Measurements from ENCODE around the gene VAMP8. TPM values are rescaled to one million over a fixed set of nuclear protein-coding genes. Genes with fewer than 3 reads are reported as not detected.

The VAMP8 gene
- total RNA-seq, 1 experiment from 2014 or later, result 90.8 TPM

- intact Hi-C loops (cut with micrococcal nuclease; ENCODE audit: unreplicated experiment), result no loop called here
- Mint-ChIP-seq H3K4me3 (ENCODE audit: low read depth, unreplicated experiment) (no peak overlapping the region), H3K9me3 (ENCODE audit: low read depth, unreplicated experiment) (no peaks in the 10 kb centered on the region), H3K27ac (ENCODE audit: unreplicated experiment) (peak overlapping the region; percentile 67), H3K4me1 (ENCODE audit: low read depth, unreplicated experiment) (peaks cover 44% of the 10 kb centered on the region), H3K27me3 (ENCODE audit: unreplicated experiment) (no peaks in the 10 kb centered on the region), H3K36me3 (ENCODE audit: insufficient read depth, unreplicated experiment) (peaks cover 90% of the 10 kb centered on the region)
- CTCF ChIA-PET, result interaction anchor here (0.8 to 1.8 kb wide), 2 partner anchors 124 to 126 kb away, joined by 3 to 5 read pairs; no protein-coding TSS in a partner anchor
- no TSS peak for BruUV-seq (replicated peaks)
- no peak for TF ChIP-seq CTCF (IDR thresholded peaks at IDR 0.05; ENCODE audit: unreplicated experiment)
- no peak for DNase-seq
These were observed 31.6 kb upstream of the VAMP8 start for GRCh38 chr2:85545780-85546240.

GRCh38 chr2:85547089-85547858 lies 30.1 kb upstream of the VAMP8 start:
- CTCF ChIA-PET, result interaction anchor here (1.1 to 1.8 kb wide), 2 partner anchors 126 to 128 kb away, joined by 3 to 5 read pairs; no protein-coding TSS in a partner anchor
- no TSS peak for BruUV-seq (replicated peaks)
- intact Hi-C loops (cut with micrococcal nuclease; ENCODE audit: unreplicated experiment), result no loop called here
- peaks cover 34% of the 10 kb centered on the region for H3K4me1 Mint-ChIP-seq (ENCODE audit: low read depth, unreplicated experiment)
- no peak for TF ChIP-seq CTCF (IDR thresholded peaks at IDR 0.05; ENCODE audit: unreplicated experiment)
- peak overlapping the region; percentile 67 for H3K27ac Mint-ChIP-seq (ENCODE audit: unreplicated experiment)
- H3K36me3 Mint-ChIP-seq (ENCODE audit: insufficient read depth, unreplicated experiment), result peaks cover 88% of the 10 kb centered on the region
- DNase-seq, result no peak
- H3K9me3 Mint-ChIP-seq (ENCODE audit: low read depth, unreplicated experiment), result no peaks in the 10 kb centered on the region
- no peaks in the 10 kb centered on the region for H3K27me3 Mint-ChIP-seq (ENCODE audit: unreplicated experiment)
- no peak overlapping the region for H3K4me3 Mint-ChIP-seq (ENCODE audit: low read depth, unreplicated experiment)

- CTCF ChIA-PET, result interaction anchor here (0.9 to 1.0 kb wide), 2 partner anchors 9 to 128 kb away, joined by 3 to 4 read pairs; partner anchors contain the start of gene MAT2A
- BruUV-seq (replicated peaks), result no TSS peak
- H3K27me3 Mint-ChIP-seq (ENCODE audit: unreplicated experiment), result no peaks in the 10 kb centered on the region
- no peak for TF ChIP-seq CTCF (IDR thresholded peaks at IDR 0.05; ENCODE audit: unreplicated experiment)
- H3K4me3 Mint-ChIP-seq (ENCODE audit: low read depth, unreplicated experiment), result no peak overlapping the region
- DNase-seq, result no peak
- peaks cover 84% of the 10 kb centered on the region for H3K36me3 Mint-ChIP-seq (ENCODE audit: insufficient read depth, unreplicated experiment)
- peak overlapping the region; percentile 67 for H3K27ac Mint-ChIP-seq (ENCODE audit: unreplicated experiment)
- H3K9me3 Mint-ChIP-seq (ENCODE audit: low read depth, unreplicated experiment), result no peaks in the 10 kb centered on the region
- peaks cover 27% of the 10 kb centered on the region for H3K4me1 Mint-ChIP-seq (ENCODE audit: low read depth, unreplicated experiment)
- intact Hi-C loops (cut with micrococcal nuclease; ENCODE audit: unreplicated experiment), result no loop called here
These were observed 29.4 kb upstream of the VAMP8 start for GRCh38 chr2:85547859-85548607.

- CTCF ChIA-PET, result interaction anchor here (0.9 to 1.0 kb wide), 2 partner anchors 10 to 129 kb away, joined by 3 to 4 read pairs; partner anchors contain the start of gene MAT2A
These were observed 28.8 kb upstream of the VAMP8 start for GRCh38 chr2:85548608-85548900.

More at GRCh38 chr2:85548608-85548900, 28.8 kb upstream of the VAMP8 start:
- Mint-ChIP-seq H3K9me3 (ENCODE audit: low read depth, unreplicated experiment) (no peaks in the 10 kb centered on the region), H3K27me3 (ENCODE audit: unreplicated experiment) (no peaks in the 10 kb centered on the region), H3K27ac (ENCODE audit: unreplicated experiment) (peak overlapping the region; percentile 67), H3K4me3 (ENCODE audit: low read depth, unreplicated experiment) (no peak overlapping the region), H3K4me1 (ENCODE audit: low read depth, unreplicated experiment) (peaks cover 21% of the 10 kb centered on the region), H3K36me3 (ENCODE audit: insufficient read depth, unreplicated experiment) (peaks cover 83% of the 10 kb centered on the region)
- BruUV-seq (replicated peaks), result no TSS peak
- intact Hi-C loops (cut with micrococcal nuclease; ENCODE audit: unreplicated experiment), result no loop called here
- no peak for DNase-seq
- no peak for TF ChIP-seq CTCF (IDR thresholded peaks at IDR 0.05; ENCODE audit: unreplicated experiment)
